ENCODE data around the gene LDLRAP1. TPM values are rescaled to one million over a fixed set of nuclear protein-coding genes. Genes with fewer than 3 reads are reported as not detected.
"Not testable (repeated sequence)": the region's sequence is repeated elsewhere in the genome, so short reads cannot be mapped to it uniquely, and the experiment has no call there.

Gene LDLRAP1
- total RNA-seq, 4 donors from 2014 or later: 1.2 to 26.6 (median 7.7) TPM

DNA sequence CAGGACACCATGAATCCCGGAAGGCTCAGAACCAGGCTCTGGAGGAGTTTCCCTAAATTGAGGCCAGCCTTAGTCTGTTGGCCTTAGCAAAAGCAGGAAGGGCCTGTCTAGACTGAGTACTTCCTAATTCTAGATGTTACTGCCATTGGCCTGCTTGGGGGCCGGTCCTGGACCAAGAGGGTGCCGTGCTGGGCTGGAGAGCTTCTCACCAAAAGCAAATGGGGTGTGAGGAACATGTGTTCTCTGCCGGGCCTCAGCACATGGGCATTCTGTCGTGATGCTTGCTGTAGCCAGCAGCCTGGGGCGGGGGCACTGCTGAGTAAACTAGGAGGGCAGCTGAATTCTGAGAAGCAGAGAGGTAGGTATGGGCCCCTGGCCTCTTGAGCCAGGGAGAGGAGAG, 37.5 kb downstream of the LDLRAP1 start:
- Histone ChIP-seq H3K9me3 (no peaks in the 10 kb centered on the region), H3K27me3 (no peaks in the 10 kb centered on the region), H3K4me1 (no peaks in the 10 kb centered on the region), H3K4me3 (no peak overlapping the region), H3K36me3 (no peaks in the 10 kb centered on the region), H3K27ac (no peak overlapping the region)
- intact Hi-C loops (cut with DNase I; ENCODE audit: low total_unique reads): no loop called here
- DNase-seq: no peak
- TF ChIP-seq, protein P1, sequence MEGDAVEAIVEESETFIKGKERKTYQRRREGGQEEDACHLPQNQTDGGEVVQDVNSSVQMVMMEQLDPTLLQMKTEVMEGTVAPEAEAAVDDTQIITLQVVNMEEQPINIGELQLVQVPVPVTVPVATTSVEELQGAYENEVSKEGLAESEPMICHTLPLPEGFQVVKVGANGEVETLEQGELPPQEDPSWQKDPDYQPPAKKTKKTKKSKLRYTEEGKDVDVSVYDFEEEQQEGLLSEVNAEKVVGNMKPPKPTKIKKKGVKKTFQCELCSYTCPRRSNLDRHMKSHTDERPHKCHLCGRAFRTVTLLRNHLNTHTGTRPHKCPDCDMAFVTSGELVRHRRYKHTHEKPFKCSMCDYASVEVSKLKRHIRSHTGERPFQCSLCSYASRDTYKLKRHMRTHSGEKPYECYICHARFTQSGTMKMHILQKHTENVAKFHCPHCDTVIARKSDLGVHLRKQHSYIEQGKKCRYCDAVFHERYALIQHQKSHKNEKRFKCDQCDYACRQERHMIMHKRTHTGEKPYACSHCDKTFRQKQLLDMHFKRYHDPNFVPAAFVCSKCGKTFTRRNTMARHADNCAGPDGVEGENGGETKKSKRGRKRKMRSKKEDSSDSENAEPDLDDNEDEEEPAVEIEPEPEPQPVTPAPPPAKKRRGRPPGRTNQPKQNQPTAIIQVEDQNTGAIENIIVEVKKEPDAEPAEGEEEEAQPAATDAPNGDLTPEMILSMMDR (IDR thresholded peaks at IDR 0.05): no peak

DNA sequence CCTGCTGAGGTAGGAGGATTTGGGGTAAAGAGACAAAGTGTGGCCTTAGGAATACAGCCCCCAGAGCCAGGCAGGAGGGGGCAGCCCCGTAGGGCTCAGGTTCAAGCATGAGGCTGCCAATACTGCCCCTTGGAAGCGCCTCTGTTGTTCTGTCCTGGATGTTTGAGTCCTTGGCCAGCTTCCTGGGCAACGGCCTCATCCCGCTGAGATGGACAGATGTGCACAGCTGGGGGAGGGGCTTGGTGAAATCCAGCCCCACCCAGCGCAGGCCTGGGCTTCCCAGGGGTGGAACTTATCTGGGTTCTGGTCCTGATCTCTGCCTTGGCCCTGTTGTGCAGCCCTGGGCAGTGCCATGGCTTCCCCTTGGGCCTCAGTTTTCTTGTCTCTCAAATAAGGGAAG, 38.4 kb downstream of the LDLRAP1 start:
- Histone ChIP-seq H3K27me3 (no peaks in the 10 kb centered on the region), H3K9me3 (no peaks in the 10 kb centered on the region), H3K36me3 (no peaks in the 10 kb centered on the region), H3K4me3 (no peak overlapping the region), H3K27ac (no peak overlapping the region), H3K4me1 (no peaks in the 10 kb centered on the region)
- TF ChIP-seq POLR2A (IDR thresholded peaks at IDR 0.05): no peak
- TF ChIP-seq, protein P1 (IDR thresholded peaks at IDR 0.05): no peak
- intact Hi-C loops (cut with DNase I; ENCODE audit: low total_unique reads): no loop called here
- no peak for DNase-seq

DNA sequence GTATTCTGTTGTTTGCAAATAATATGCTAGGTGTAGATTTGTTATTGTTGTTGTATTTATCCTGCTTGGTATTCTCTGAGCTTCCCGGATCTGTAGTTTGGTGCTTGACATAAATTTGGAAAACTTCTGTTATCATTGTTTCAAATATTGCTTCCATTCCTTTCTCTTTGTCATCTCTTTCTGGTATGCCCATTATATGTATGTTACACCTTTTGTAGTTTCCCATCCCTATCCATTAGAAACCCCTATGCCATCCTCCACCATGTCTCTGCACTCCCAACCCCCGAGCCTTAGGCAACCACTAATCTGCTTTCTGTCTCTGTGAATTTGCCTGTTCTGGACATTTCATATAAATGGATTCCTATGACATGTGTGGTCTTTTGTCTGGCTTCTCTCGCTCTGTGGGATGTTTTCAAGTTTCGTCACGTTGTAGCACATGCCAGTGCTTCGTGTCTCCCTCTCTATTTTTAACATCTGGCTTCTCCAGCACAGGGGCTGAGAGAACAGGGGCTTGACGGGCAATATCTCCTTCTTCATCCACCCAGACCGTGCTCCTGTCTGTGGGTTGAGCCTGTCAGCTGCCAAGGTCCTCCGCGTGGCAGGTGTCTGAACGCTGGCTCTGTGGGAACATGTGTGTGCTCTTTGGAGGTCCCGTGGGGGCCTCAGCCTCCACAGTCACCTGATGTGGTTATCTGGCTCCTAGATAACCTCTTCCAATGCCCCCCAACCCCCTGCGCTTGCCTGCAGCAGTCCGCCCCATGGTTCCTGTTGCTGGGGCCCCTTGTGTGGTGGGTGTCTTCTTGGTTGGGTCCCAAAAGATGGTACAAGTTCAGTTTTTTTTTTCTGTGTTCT, 40.3 kb downstream of the LDLRAP1 start:
- Histone ChIP-seq H3K9me3 (no peaks in the 10 kb centered on the region), H3K4me1 (no peaks in the 10 kb centered on the region), H3K27ac (no peak overlapping the region), H3K27me3 (no peaks in the 10 kb centered on the region), H3K4me3 (no peak overlapping the region), H3K36me3 (no peaks in the 10 kb centered on the region)
- DNase-seq: no peak
- intact Hi-C loops (cut with DNase I; ENCODE audit: low total_unique reads): no loop called here
- TF ChIP-seq, protein P1 (IDR thresholded peaks at IDR 0.05): no peak
- no peak for TF ChIP-seq POLR2A (IDR thresholded peaks at IDR 0.05)

DNA sequence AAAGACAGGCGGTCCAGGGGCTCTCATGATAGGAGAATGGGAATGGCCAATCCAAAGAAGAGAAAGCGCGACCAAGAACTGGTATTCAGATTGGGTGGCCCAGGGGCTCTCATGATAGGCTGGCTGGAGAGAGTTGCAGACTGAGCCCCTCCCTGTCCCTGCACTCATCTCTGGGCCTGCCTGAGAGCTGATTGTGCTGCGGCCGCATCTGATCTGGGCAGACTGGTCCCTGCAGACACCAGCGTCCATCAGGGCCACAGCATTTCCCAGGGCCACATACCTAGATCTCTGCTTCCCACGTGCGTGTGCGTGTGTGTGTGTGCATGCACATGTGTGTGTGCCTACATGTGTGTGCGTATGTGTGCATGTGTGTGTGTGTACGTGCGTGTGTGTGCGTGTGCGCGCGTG, 42.8 kb downstream of the LDLRAP1 start:
- no peak for DNase-seq
- intact Hi-C loops (cut with DNase I; ENCODE audit: low total_unique reads): no loop called here
- Histone ChIP-seq H3K4me1 (no peaks in the 10 kb centered on the region), H3K27me3 (no peaks in the 10 kb centered on the region), H3K9me3 (no peaks in the 10 kb centered on the region), H3K4me3 (no peak overlapping the region), H3K27ac (no peak overlapping the region), H3K36me3 (no peaks in the 10 kb centered on the region)
- TF ChIP-seq POLR2A (IDR thresholded peaks at IDR 0.05): no peak
- TF ChIP-seq, protein P1 (IDR thresholded peaks at IDR 0.05): no peak

DNA sequence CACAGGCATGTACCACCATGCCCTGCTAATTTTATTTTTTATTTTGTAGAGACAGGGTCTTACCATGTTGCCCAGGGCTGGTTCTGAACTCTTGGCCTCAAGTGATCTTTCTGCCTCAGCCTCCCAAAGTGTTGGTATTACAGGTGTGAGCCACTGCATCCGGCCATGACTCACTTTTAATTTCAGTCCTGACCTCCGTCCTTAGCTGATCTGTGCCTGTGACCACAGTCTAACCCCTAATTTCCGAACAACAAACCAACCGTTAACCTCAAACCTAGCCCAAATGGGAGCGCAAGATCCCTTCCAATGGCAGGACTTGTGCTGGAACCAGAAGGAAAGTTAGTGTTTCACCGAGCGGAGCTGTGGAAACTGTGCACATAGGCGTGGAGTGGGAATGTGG, 43.9 kb downstream of the LDLRAP1 start:
- DNase-seq: no peak
- intact Hi-C loops (cut with DNase I; ENCODE audit: low total_unique reads): no loop called here
- Histone ChIP-seq H3K27me3 (no peaks in the 10 kb centered on the region), H3K27ac (no peak overlapping the region), H3K9me3 (no peaks in the 10 kb centered on the region), H3K36me3 (no peaks in the 10 kb centered on the region), H3K4me3 (no peak overlapping the region), H3K4me1 (no peaks in the 10 kb centered on the region)
- no peak for TF ChIP-seq POLR2A (IDR thresholded peaks at IDR 0.05)
- TF ChIP-seq, protein P1 (IDR thresholded peaks at IDR 0.05): no peak

DNA sequence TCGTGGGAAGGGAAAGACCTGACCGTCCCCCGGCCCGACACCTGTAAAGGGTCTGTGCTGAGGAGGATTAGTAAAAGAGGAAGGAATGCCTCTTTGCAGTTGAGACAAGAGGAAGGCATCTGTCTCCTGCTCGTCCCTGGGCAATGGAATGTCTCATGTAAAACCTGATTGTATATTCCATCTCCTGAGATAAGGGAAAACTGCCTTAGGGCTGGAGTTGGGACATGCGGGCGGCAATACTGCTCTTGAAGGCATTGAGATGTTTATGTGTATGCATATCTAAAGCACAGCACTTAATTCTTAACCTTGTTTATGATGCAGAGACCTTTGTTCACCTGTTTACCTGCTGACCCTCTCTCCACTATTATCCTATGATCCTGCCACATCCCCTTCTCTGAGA, 44.8 kb downstream of the LDLRAP1 start:
- intact Hi-C loops (cut with DNase I; ENCODE audit: low total_unique reads): not testable (repeated sequence)

DNA sequence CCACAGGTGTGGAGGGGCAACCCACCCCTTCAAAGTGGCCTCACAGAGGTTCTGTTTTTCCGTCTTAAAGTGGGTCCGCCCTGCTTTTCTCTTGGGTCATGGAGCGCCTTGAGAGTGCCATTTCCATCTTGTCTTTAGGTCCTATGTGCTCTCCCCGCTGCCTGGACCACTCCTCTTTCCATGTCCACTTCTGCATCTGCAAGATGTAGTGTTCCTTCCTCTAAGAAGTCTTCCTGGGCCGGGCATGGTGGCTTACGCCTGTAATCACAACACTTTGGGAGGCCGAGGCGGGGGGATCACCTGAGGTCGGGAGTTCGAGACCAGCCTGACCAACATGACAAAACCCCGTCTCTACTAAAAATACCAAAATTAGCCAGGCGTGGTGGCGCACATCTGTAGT, 45.4 kb downstream of the LDLRAP1 start:
- H3K9me3 ChIP-seq; H3K4me1 ChIP-seq; H3K4me3 ChIP-seq; intact Hi-C loops (cut with DNase I; ENCODE audit: low total_unique reads); H3K27me3 ChIP-seq; H3K27ac ChIP-seq; DNase-seq; H3K36me3 ChIP-seq: not testable (repeated sequence)

More for the DNA sequence above, 44.8 kb downstream of the LDLRAP1 start:
- not testable (repeated sequence) for H3K4me3 ChIP-seq, H3K9me3 ChIP-seq, H3K27me3 ChIP-seq, DNase-seq, H3K27ac ChIP-seq, H3K36me3 ChIP-seq, H3K4me1 ChIP-seq
